ENCODE measurements around the gene ADAMTSL5.

DNA sequence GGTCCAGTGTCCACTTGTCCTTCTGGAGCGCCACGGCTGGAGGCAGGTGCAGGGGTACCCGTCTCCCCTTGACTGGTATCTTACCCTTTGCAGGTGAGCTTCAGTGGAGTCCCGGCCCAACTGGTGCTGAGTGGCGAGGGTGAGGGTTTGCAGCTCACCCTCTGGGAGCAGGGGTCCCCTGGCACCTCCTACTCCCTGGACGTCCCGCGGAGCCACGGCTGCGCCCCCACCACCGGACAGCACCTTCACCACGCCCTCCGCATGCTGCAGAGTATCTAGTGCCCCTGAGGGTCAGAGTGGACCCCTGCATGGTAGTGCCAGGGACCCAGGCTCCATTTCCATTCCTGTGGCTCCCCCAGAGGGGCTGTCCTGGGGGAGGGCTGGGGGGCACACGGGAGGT is 22.2 kb upstream of the ADAMTSL5 start:
- no peak for TF ChIP-seq POLR2A (IDR thresholded peaks at IDR 0.05; ENCODE audit: low read depth, low read length)
- no peak for TF ChIP-seq POLR2AphosphoS5 (IDR thresholded peaks at IDR 0.05; ENCODE audit: low read depth, low read length)
- no peak for TF ChIP-seq TAF1 (IDR thresholded peaks at IDR 0.05; ENCODE audit: borderline replicate concordance, low read depth, low read length)
